Sigmoid colon (tissue), 3 donors: ENCODE data around the gene PTGER4.

Experiments used
- POLR2A ChIP-seq, 2 donors: fragments of 450-650 bp; IDR thresholded peaks; one replicate each; pipeline ENCODE4 v1.6.1; 2016; ENCODE audit warnings: antibody characterized with exemption in 2 of 2, mild to moderate bottlenecking in 2 of 2, moderate library complexity in 2 of 2
- TF ChIP-seq, protein P1 (sequence below), 4 experiments: fragments of 450-650 bp in 3 of 4; fragments of 200-600 bp in 1 of 4; IDR thresholded peaks; one replicate each; pipeline ENCODE4 v1.5.1; 2016 to 2019; ENCODE audit warnings: antibody characterized with exemption in 4 of 4, mild to moderate bottlenecking in 3 of 4, moderate library complexity in 2 of 4

DNA sequence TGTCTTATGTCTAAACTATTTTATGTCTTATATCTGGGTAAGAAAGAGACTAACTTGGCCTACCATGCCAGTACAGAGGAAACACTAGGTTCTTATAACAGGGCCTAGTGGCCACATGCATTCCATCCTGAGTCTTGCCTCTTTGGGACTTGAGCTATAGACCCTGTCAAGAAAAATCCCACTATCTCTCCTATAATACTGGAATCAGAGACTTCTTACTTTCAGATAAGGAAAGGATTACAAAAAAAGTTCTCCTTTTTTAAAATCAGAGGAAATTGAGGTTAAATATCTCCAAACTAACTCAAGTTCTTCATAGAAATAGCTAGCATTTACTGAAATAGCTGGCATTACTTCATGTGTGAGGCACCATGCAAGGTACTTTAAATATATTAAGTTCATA lies 34.3 kb downstream of the PTGER4 start:
- TF ChIP-seq, protein P1, sequence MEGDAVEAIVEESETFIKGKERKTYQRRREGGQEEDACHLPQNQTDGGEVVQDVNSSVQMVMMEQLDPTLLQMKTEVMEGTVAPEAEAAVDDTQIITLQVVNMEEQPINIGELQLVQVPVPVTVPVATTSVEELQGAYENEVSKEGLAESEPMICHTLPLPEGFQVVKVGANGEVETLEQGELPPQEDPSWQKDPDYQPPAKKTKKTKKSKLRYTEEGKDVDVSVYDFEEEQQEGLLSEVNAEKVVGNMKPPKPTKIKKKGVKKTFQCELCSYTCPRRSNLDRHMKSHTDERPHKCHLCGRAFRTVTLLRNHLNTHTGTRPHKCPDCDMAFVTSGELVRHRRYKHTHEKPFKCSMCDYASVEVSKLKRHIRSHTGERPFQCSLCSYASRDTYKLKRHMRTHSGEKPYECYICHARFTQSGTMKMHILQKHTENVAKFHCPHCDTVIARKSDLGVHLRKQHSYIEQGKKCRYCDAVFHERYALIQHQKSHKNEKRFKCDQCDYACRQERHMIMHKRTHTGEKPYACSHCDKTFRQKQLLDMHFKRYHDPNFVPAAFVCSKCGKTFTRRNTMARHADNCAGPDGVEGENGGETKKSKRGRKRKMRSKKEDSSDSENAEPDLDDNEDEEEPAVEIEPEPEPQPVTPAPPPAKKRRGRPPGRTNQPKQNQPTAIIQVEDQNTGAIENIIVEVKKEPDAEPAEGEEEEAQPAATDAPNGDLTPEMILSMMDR (IDR thresholded peaks at IDR 0.05): no peak
- no peak for TF ChIP-seq POLR2A (IDR thresholded peaks at IDR 0.05)
